PC-3 (cell line): ENCODE data around the gene RBM34. TPM values are rescaled to one million over a fixed set of nuclear protein-coding genes. Genes with fewer than 3 reads are reported as not detected.

Experiments
- ATAC-seq: fragments of 200-7000 bp; cut with Tn5 transposase; 2 replicates; pipeline ENCODE4 v1.9.1; 2020; ENCODE audit warnings: mild to moderate bottlenecking, moderate library complexity
- BruUV-seq: library from RNA; stranded (reverse); fragments of 400-500 nt; replicated peaks from 2 replicates; lab custom pipeline; 2021; lab: Mats Ljungman, UMichigan
- CTCF ChIA-PET: fragments of 300-600 bp; sonication (Branson Sonifier 250); formaldehyde crosslinking; loops from one replicate; lab custom pipeline; 2022; ENCODE audit warnings: antibody characterized with exemption; lab: Charles Lee
- POLR2A ChIA-PET: fragments of 300-600 bp; sonication (Branson Sonifier 250); formaldehyde crosslinking; loops from one replicate; lab custom pipeline; 2022; ENCODE audit warnings: antibody characterized with exemption; ENCODE audit not compliant: unreplicated experiment; lab: Charles Lee
- DNase-seq: peaks from one replicate; pipeline ENCODE4 v3.0.0-alpha.2; 2015
- H2AFZ ChIP-seq: fragments of 300-600 bp; sonication (generic); 2 replicates; pipeline ENCODE4 v1.6.0; 2016; ENCODE audit warnings: antibody characterized with exemption, low read length
- H3F3A ChIP-seq: fragments of 300-600 bp; sonication (generic); one replicate; pipeline ENCODE4 v1.6.0; 2017; ENCODE audit warnings: antibody characterized with exemption, low read length, control low read depth, mild to moderate bottlenecking; ENCODE audit not compliant: unreplicated experiment
- H3K27ac ChIP-seq: fragments of 300-600 bp; sonication (generic); 2 replicates; pipeline ENCODE4 v1.5.1; 2016; ENCODE audit warnings: mild to moderate bottlenecking, low read length
- H3K27me3 ChIP-seq: fragments of 300-600 bp; sonication (generic); 2 replicates; pipeline ENCODE4 v1.6.1; 2016; ENCODE audit warnings: low read length, mixed read lengths
- H3K36me3 ChIP-seq: fragments of 300-600 bp; sonication (generic); 2 replicates; pipeline ENCODE4 v1.6.1; 2016; ENCODE audit warnings: low read depth, mixed run types, low read length, mixed read lengths
- H3K4me1 ChIP-seq: fragments of 300-600 bp; sonication (generic); 2 replicates; pipeline ENCODE4 v1.5.1; 2016; ENCODE audit warnings: low read length; ENCODE audit not compliant: insufficient read depth
- H3K4me2 ChIP-seq: fragments of 300-600 bp; sonication (generic); 2 replicates; pipeline ENCODE4 v1.6.0; 2016; ENCODE audit warnings: low read length
- H3K4me3 ChIP-seq: fragments of 300-600 bp; sonication (generic); 2 replicates; pipeline ENCODE4 v1.5.1; 2016; ENCODE audit warnings: mild to moderate bottlenecking, low read length, mixed read lengths
- H3K79me2 ChIP-seq: fragments of 300-600 bp; sonication (generic); 2 replicates; pipeline ENCODE4 v1.6.1; 2017; ENCODE audit warnings: low read length, mixed read lengths
- H3K9ac ChIP-seq: fragments of 300-600 bp; sonication (generic); 2 replicates; pipeline ENCODE4 v1.6.0; 2016; ENCODE audit warnings: mild to moderate bottlenecking, low read length
- H3K9me2 ChIP-seq: fragments of 300-600 bp; sonication (generic); replicated peaks from 2 replicates; pipeline ENCODE4 v1.6.1; 2016; ENCODE audit warnings: mixed run types, low read length, mixed read lengths
- H3K9me3 ChIP-seq: fragments of 300-600 bp; sonication (generic); 2 replicates; pipeline ENCODE4 v1.6.1; 2016; ENCODE audit warnings: low read length, mixed read lengths
- H4K20me1 ChIP-seq: fragments of 300-600 bp; sonication (generic); 2 replicates; pipeline ENCODE4 v1.6.1; 2016; ENCODE audit warnings: low read length, mixed read lengths
- CTCF ChIP-seq: fragments of 300-600 bp; sonication (generic); conservative IDR thresholded peaks from 2 replicates; pipeline ENCODE4 v1.5.1; 2017; ENCODE audit warnings: antibody characterized with exemption, low read depth, mild to moderate bottlenecking, low read length
- EZH2 ChIP-seq: fragments of 300-600 bp; sonication (generic); IDR thresholded peaks from one replicate; pipeline ENCODE4 v1.6.1; 2017; ENCODE audit warnings: antibody characterized with exemption, mild to moderate bottlenecking, low read length; ENCODE audit not compliant: unreplicated experiment
- EZH2phosphoT487 ChIP-seq: fragments of 300-600 bp; sonication (generic); IDR thresholded peaks from 2 replicates; pipeline ENCODE4 v1.6.1; 2018; ENCODE audit warnings: mild to moderate bottlenecking, antibody characterized with exemption, low read length, borderline replicate concordance
- intact Hi-C: fragments of 100-400 bp; cut with micrococcal nuclease; formaldehyde crosslinking; loops from 2 replicates; pipeline ENCODE4 v1.9.0; 2023
- total RNA-seq: library from RNA; depleted of rRNA; stranded (reverse); fragments of >200 nt; gene quantifications from 2 replicates; pipeline ENCODE4 v1.2.3, GENCODE V29; 2014

The RBM34 gene
- total RNA-seq, 1 experiment from 2014 or later = 40.1 TPM

GRCh38 chr1:235169986-235170385 is 8.9 kb upstream of the RBM34 start:
- CTCF ChIA-PET = no interaction called here
- no peaks in the 10 kb centered on the region for H3K9me3 ChIP-seq
- H3K9ac ChIP-seq = no peak overlapping the region
- H3K4me3 ChIP-seq = no peak overlapping the region
- BruUV-seq = no TSS peak
- no peak overlapping the region for H3K27ac ChIP-seq
- POLR2A ChIA-PET = no interaction called here
- no peaks in the 10 kb centered on the region for H3K79me2 ChIP-seq
- peaks cover 1% of the 10 kb centered on the region; the same call in 1 of the 2 replicates for H3K36me3 ChIP-seq
- no peaks in the 10 kb centered on the region for H3K9me2 ChIP-seq
- no peaks in the 10 kb centered on the region for H3K4me1 ChIP-seq
- ATAC-seq = no peak
- intact Hi-C loops = loop anchor here (10.0 kb wide), 1 partner anchor 65 kb away; no protein-coding TSS in a partner anchor
- no peak for DNase-seq
- no peaks in the 10 kb centered on the region for H3K27me3 ChIP-seq
- TF ChIP-seq CTCF = no peak
- no peak for TF ChIP-seq EZH2phosphoT487
- TF ChIP-seq EZH2 = no peak
- no peak overlapping the region for H3K4me2 ChIP-seq
- no peak overlapping the region for H2AFZ ChIP-seq
- H3F3A ChIP-seq = no peaks in the 10 kb centered on the region
- H4K20me1 ChIP-seq = no peaks in the 10 kb centered on the region

GRCh38 chr1:235168375-235168774 is 7.3 kb upstream of the RBM34 start:
- intact Hi-C loops = loop anchor here (10.0 kb wide), 1 partner anchor 64 kb away; no protein-coding TSS in a partner anchor
- no peak overlapping the region for H3K9ac ChIP-seq
- CTCF ChIA-PET = no interaction called here
- no peak overlapping the region for H3K4me2 ChIP-seq
- H3K9me3 ChIP-seq = no peaks in the 10 kb centered on the region
- no peaks in the 10 kb centered on the region for H3K27me3 ChIP-seq
- TF ChIP-seq EZH2phosphoT487 (no peak), EZH2 (no peak)
- no peaks in the 10 kb centered on the region for H3K79me2 ChIP-seq
- no peaks in the 10 kb centered on the region for H3K9me2 ChIP-seq
- no peak for DNase-seq
- no peaks in the 10 kb centered on the region for H3K36me3 ChIP-seq
- no peak overlapping the region for H3K27ac ChIP-seq
- ATAC-seq = no peak
- no TSS peak for BruUV-seq
- POLR2A ChIA-PET = no interaction called here
- no peaks in the 10 kb centered on the region for H4K20me1 ChIP-seq
- no peak overlapping the region for H2AFZ ChIP-seq
- no peaks in the 10 kb centered on the region for H3F3A ChIP-seq
- H3K4me1 ChIP-seq = no peaks in the 10 kb centered on the region
- no peak overlapping the region for H3K4me3 ChIP-seq

GRCh38 chr1:235161685-235162327 is 756 bp upstream of the RBM34 start:
- Histone ChIP-seq H4K20me1 (no peaks in the 10 kb centered on the region), H3K4me3 (peak overlapping the region; percentile 91), H3K4me2 (peak overlapping the region; percentile 84), H3K27me3 (no peaks in the 10 kb centered on the region), H2AFZ (peak overlapping the region; percentile 75), H3K9me2 (no peaks in the 10 kb centered on the region), H3K4me1 (peaks cover 19% of the 10 kb centered on the region), H3K79me2 (peaks cover 29% of the 10 kb centered on the region), H3F3A (no peaks in the 10 kb centered on the region), H3K36me3 (peaks cover 11% of the 10 kb centered on the region), H3K9me3 (no peaks in the 10 kb centered on the region), H3K27ac (peak overlapping the region; percentile 82), H3K9ac (peak overlapping the region; percentile 87)
- POLR2A ChIA-PET = no interaction called here
- TF ChIP-seq EZH2 (no peak), EZH2phosphoT487 (no peak), CTCF (no peak)
- ATAC-seq (peak; percentile 16), DNase-seq (no peak)
- intact Hi-C loops = loop anchor here (10.0 kb wide), 1 partner anchor 57 kb away; no protein-coding TSS in a partner anchor
- BruUV-seq = TSS peak; percentile 95
- CTCF ChIA-PET = no interaction called here
